SU-DHL-6 (cell line): ENCODE results near the gene ATP5PD.

ENCODE experiments used
- EZH2phosphoT487 ChIP-seq: fragments of 200-600 bp; sonication (generic), shearing (Covaris generic); conservative IDR thresholded peaks from 2 replicates; pipeline ENCODE4 v1.6.1; 2018; ENCODE audit warnings: mild to moderate bottlenecking, antibody characterized with exemption, low read length, moderate library complexity, mixed read lengths
- TF ChIP-seq, protein P1 (sequence below): fragments of 200-600 bp; sonication (generic); IDR thresholded peaks from one replicate; pipeline ENCODE4 v1.5.1; 2017; ENCODE audit warnings: antibody characterized with exemption, mild to moderate bottlenecking, low read length, moderate library complexity; ENCODE audit not compliant: insufficient read depth, poor library complexity, severe bottlenecking

DNA sequence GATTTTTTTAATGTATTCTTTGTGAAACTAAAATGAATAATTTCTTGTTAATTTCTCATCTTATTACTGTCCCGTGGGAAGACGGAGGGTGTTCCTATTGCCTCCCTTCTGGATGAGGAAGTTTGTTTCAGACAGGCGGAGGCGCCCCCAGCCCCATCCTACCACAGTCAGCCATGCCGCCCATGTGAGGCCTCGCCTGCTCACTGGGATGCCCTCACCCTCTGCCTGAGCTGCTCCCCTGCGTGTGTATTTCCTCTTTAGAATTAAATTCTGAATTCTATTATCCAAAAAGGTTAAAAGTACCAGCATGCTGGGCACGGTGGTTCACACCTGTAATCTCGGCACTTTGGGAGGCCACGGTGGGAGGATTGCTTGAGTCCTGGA is 14.3 kb upstream of the ATP5PD start:
- TF ChIP-seq, protein P1, sequence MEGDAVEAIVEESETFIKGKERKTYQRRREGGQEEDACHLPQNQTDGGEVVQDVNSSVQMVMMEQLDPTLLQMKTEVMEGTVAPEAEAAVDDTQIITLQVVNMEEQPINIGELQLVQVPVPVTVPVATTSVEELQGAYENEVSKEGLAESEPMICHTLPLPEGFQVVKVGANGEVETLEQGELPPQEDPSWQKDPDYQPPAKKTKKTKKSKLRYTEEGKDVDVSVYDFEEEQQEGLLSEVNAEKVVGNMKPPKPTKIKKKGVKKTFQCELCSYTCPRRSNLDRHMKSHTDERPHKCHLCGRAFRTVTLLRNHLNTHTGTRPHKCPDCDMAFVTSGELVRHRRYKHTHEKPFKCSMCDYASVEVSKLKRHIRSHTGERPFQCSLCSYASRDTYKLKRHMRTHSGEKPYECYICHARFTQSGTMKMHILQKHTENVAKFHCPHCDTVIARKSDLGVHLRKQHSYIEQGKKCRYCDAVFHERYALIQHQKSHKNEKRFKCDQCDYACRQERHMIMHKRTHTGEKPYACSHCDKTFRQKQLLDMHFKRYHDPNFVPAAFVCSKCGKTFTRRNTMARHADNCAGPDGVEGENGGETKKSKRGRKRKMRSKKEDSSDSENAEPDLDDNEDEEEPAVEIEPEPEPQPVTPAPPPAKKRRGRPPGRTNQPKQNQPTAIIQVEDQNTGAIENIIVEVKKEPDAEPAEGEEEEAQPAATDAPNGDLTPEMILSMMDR: no peak
- TF ChIP-seq EZH2phosphoT487: no peak
